ENCODE results near the gene AGMAT.

AGMAT gene

GRCh38 chr1:15584489-15585363 lies at the start of gene AGMAT:
Gene AGMAT (minus strand): TSS chr1:15585051. CDS start chr1:15584967, 84 bp downstream.
- peak; percentile 27 for DNase-seq

- no peak for DNase-seq
Measured at GRCh38 chr1:15633756-15634420, 49.0 kb upstream of the AGMAT start.

GRCh38 chr1:15628003-15628402 lies 43.2 kb upstream of the AGMAT start:
- DNase-seq, result no peak

GRCh38 chr1:15627343-15627988 lies 42.6 kb upstream of the AGMAT start:
- peak; percentile 27 for DNase-seq

GRCh38 chr1:15626269-15626950 lies 41.6 kb upstream of the AGMAT start:
- DNase-seq, result peak; percentile 49

- no peak for DNase-seq
Measured at GRCh38 chr1:15625056-15625917, 40.4 kb upstream of the AGMAT start.

GRCh38 chr1:15624133-15624714 lies 39.4 kb upstream of the AGMAT start:
- DNase-seq, result no peak

GRCh38 chr1:15623435-15623834 lies 38.6 kb upstream of the AGMAT start:
- no peak for DNase-seq

GRCh38 chr1:15622712-15623373 lies 38.0 kb upstream of the AGMAT start:
- no peak for DNase-seq

- no peak for DNase-seq
Measured at GRCh38 chr1:15621975-15622374, 37.1 kb upstream of the AGMAT start.

- no peak for DNase-seq
Measured at GRCh38 chr1:15620902-15621682, 36.2 kb upstream of the AGMAT start.

GRCh38 chr1:15620155-15620545 lies 35.3 kb upstream of the AGMAT start:
- peak; percentile 17 for DNase-seq

- peak; percentile 81 for DNase-seq
Measured at GRCh38 chr1:15618655-15619525, 34.0 kb upstream of the AGMAT start.

GRCh38 chr1:15618077-15618654 lies 33.3 kb upstream of the AGMAT start:
- DNase-seq, result peak; percentile 60

GRCh38 chr1:15617173-15618076 lies 32.6 kb upstream of the AGMAT start, which contains the start of gene DDI2:
Gene DDI2 (plus strand): TSS chr1:15617458. CDS start chr1:15617671, 213 bp downstream.
- peak; percentile 99 for DNase-seq

GRCh38 chr1:15616373-15617172 lies 31.7 kb upstream of the AGMAT start:
- DNase-seq, result peak; percentile 70

- DNase-seq, result no peak
Measured at GRCh38 chr1:15610167-15610566, 25.3 kb upstream of the AGMAT start.

All from inflammatory macrophage treated with lipopolysaccharide for 4 hours (primary cell).